Measurements from ENCODE around the gene SEC14L6. TPM values are rescaled to one million over a fixed set of nuclear protein-coding genes. Genes with fewer than 3 reads are reported as not detected.

Gene SEC14L6
- total and polyA plus RNA-seq, 9 of the 15 experiments (the other 6 are each of a cell fraction or from before 2014, with no cell fraction given) = 0.29 to 6.1 (median 1.9) TPM

DNA sequence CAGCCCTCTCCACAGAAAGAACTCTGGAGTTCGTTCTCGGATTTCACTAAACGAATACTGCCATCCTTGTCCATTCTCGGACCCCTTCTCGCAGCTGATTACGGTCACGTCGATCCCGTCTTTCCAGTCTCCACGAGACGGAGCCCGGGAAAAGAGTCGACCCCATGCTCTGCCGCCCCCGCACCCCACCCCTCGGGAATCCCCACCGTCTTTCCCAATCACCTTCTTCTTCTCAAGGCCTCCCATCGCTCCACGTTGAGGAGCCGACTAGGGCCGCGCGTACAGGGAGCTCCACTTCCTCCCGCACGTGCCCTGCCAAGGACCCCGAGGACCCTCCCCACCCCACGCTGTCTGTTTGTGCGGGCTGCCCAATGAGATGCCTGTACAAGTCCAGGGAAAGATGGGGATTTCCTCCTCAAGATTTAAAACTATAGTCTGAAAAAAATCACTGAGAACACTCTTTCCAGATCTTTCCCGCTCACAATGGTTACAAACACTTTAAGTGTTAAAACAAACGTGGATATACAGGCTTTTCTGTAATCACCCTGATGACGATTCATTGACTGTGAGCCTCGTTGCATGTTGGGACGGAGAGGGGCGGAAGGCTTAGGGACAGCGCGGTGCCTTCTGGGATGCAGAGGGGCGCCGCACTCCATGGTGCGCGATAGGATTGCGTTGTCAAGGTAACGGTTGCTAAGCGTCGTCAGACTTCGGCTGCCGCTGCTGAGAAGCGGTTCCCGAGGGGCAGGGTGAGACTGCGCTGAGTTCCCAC is 45.2 kb upstream of the SEC14L6 start, which contains the start of gene PES1 (continued):
- no peak for TF ChIP-seq ZNF707 (CRISPR knock-in tag; conservative IDR thresholded peaks at IDR 0.05)
- TF ChIP-seq FOXA3 (CRISPR knock-in tag; conservative IDR thresholded peaks at IDR 0.05 in 1 of 2, IDR thresholded peaks at IDR 0.05 in 1 of 2) = no peak
- TF ChIP-seq ZBTB8A (IDR thresholded peaks at IDR 0.05; ENCODE audit: partially characterized antibody) = no peak
- TF ChIP-seq, protein P1, sequence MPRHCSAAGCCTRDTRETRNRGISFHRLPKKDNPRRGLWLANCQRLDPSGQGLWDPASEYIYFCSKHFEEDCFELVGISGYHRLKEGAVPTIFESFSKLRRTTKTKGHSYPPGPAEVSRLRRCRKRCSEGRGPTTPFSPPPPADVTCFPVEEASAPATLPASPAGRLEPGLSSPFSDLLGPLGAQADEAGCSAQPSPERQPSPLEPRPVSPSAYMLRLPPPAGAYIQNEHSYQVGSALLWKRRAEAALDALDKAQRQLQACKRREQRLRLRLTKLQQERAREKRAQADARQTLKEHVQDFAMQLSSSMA (CRISPR knock-in tag; IDR thresholded peaks at IDR 0.05) = no peak
- no peak for TF ChIP-seq SRSF3 (IDR thresholded peaks at IDR 0.05; ENCODE audit: insufficient read depth, low read length)
- TF ChIP-seq ZNF407 (IDR thresholded peaks at IDR 0.05; ENCODE audit: low read depth) = no peak
- TF ChIP-seq CHAMP1 (IDR thresholded peaks at IDR 0.05) = no peak
- no peak for TF ChIP-seq ZFPM2 (CRISPR knock-in tag; IDR thresholded peaks at IDR 0.05)
- TF ChIP-seq PYGO2 (tag; IDR thresholded peaks at IDR 0.05) = no peak
- TF ChIP-seq, protein P2, sequence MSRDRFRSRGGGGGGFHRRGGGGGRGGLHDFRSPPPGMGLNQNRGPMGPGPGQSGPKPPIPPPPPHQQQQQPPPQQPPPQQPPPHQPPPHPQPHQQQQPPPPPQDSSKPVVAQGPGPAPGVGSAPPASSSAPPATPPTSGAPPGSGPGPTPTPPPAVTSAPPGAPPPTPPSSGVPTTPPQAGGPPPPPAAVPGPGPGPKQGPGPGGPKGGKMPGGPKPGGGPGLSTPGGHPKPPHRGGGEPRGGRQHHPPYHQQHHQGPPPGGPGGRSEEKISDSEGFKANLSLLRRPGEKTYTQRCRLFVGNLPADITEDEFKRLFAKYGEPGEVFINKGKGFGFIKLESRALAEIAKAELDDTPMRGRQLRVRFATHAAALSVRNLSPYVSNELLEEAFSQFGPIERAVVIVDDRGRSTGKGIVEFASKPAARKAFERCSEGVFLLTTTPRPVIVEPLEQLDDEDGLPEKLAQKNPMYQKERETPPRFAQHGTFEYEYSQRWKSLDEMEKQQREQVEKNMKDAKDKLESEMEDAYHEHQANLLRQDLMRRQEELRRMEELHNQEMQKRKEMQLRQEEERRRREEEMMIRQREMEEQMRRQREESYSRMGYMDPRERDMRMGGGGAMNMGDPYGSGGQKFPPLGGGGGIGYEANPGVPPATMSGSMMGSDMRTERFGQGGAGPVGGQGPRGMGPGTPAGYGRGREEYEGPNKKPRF (IDR thresholded peaks at IDR 0.05; ENCODE audit: low read depth, low read length) = no peak
- peak in 2 of 3 experiments; percentile 29 to 56 for TF ChIP-seq YY1 (IDR thresholded peaks at IDR 0.05; ENCODE audit: borderline replicate concordance in 1 of 3, control insufficient read depth in 1 of 3, extremely low read depth in 1 of 3, insufficient read depth in 3 of 3, insufficient read length in 1 of 3, insufficient replicate concordance in 2 of 3, low read depth in 1 of 3, low read length in 2 of 3)
- no peak for TF ChIP-seq BRD9 (IDR thresholded peaks at IDR 0.05; ENCODE audit: low read depth, partially characterized antibody)
